MM.1S (cell line): Measurements from ENCODE around the gene WBP4.
"Not testable (repeated sequence)": the region's sequence is repeated elsewhere in the genome, so short reads cannot be mapped to it uniquely, and the experiment has no call there.

ENCODE experiments used
- DNase-seq: peaks from one replicate; pipeline ENCODE4 v3.0.0-alpha.2; 2015
- H2AFZ ChIP-seq: fragments of 300-600 bp; sonication (generic); 2 replicates; pipeline ENCODE4 v1.6.0; 2016; ENCODE audit warnings: antibody characterized with exemption, low read length
- H3F3A ChIP-seq: fragments of 300-600 bp; sonication (generic); 2 replicates; pipeline ENCODE4 v1.6.1; 2016; ENCODE audit warnings: mild to moderate bottlenecking, antibody characterized with exemption, low read length, moderate library complexity, mixed read lengths; ENCODE audit not compliant: insufficient read depth
- H3K27ac ChIP-seq: fragments of 300-600 bp; sonication (generic); 2 replicates; pipeline ENCODE4 v1.5.1; 2016; ENCODE audit warnings: mild to moderate bottlenecking, low read length
- H3K27me3 ChIP-seq: fragments of 300-600 bp; sonication (generic); replicated peaks from 2 replicates; pipeline ENCODE4 v1.6.0; 2016; ENCODE audit warnings: low read length; ENCODE audit not compliant: insufficient read depth
- H3K36me3 ChIP-seq: fragments of 300-600 bp; sonication (generic); replicated peaks from 2 replicates; pipeline ENCODE4 v1.6.1; 2016; ENCODE audit warnings: mild to moderate bottlenecking, low read length, mixed read lengths; ENCODE audit not compliant: insufficient read depth
- H3K4me1 ChIP-seq: fragments of 300-600 bp; sonication (generic); 2 replicates; pipeline ENCODE4 v1.6.1; 2016; ENCODE audit warnings: low read length, mixed read lengths
- H3K4me2 ChIP-seq: fragments of 300-600 bp; sonication (generic); 2 replicates; pipeline ENCODE4 v1.6.0; 2016; ENCODE audit warnings: low read depth, low read length
- H3K4me3 ChIP-seq: fragments of 300-600 bp; sonication (generic); 2 replicates; pipeline ENCODE4 v1.5.1; 2016; ENCODE audit warnings: low read length, mixed read lengths
- H3K79me2 ChIP-seq: fragments of 300-600 bp; sonication (generic); 2 replicates; pipeline ENCODE4 v1.6.1; 2016; ENCODE audit warnings: mixed run types, low read length, mixed read lengths
- H3K9ac ChIP-seq: fragments of 300-600 bp; sonication (generic); 2 replicates; pipeline ENCODE4 v1.6.1; 2016; ENCODE audit warnings: low read length, mixed read lengths
- H3K9me2 ChIP-seq: fragments of 300-600 bp; sonication (generic); replicated peaks from 2 replicates; pipeline ENCODE4 v1.6.1; 2016; ENCODE audit warnings: mild to moderate bottlenecking, low read length, mixed read lengths; ENCODE audit not compliant: insufficient read depth
- H3K9me3 ChIP-seq: fragments of 300-600 bp; sonication (generic); replicated peaks from 2 replicates; pipeline ENCODE4 v1.6.1; 2016; ENCODE audit warnings: mild to moderate bottlenecking, low read length, mixed read lengths; ENCODE audit not compliant: insufficient read depth
- H4K20me1 ChIP-seq: fragments of 300-600 bp; sonication (generic); 2 replicates; pipeline ENCODE4 v1.6.1; 2016; ENCODE audit warnings: mild to moderate bottlenecking, low read length, moderate library complexity, mixed read lengths; ENCODE audit not compliant: insufficient read depth
- EZH2 ChIP-seq: fragments of 300-600 bp; sonication (generic); optimal IDR thresholded peaks from 2 replicates; pipeline ENCODE3; 2017; ENCODE audit warnings: low read depth, mild to moderate bottlenecking, antibody characterized with exemption, low read length, mixed read lengths
- EZH2phosphoT487 ChIP-seq: fragments of 300-600 bp; sonication (generic); IDR thresholded peaks from 2 replicates; pipeline ENCODE4 v1.6.1; 2018; ENCODE audit warnings: antibody characterized with exemption, low read length
- TF ChIP-seq, protein P1 (sequence below): fragments of 300-600 bp; sonication (generic); IDR thresholded peaks from 2 replicates; pipeline ENCODE4 v1.5.1; 2016; ENCODE audit warnings: antibody characterized with exemption, low read length, mixed read lengths

WBP4 gene

GRCh38 chr13:41034881-41035280 is 26.4 kb upstream of the WBP4 start:
- no peaks in the 10 kb centered on the region for H4K20me1 ChIP-seq
- H3K9ac ChIP-seq = no peak overlapping the region
- H3F3A ChIP-seq = no peaks in the 10 kb centered on the region
- H3K27ac ChIP-seq = no peak overlapping the region
- H2AFZ ChIP-seq = no peak overlapping the region
- TF ChIP-seq EZH2phosphoT487 (no peak), EZH2 (no peak)
- TF ChIP-seq, protein P1, sequence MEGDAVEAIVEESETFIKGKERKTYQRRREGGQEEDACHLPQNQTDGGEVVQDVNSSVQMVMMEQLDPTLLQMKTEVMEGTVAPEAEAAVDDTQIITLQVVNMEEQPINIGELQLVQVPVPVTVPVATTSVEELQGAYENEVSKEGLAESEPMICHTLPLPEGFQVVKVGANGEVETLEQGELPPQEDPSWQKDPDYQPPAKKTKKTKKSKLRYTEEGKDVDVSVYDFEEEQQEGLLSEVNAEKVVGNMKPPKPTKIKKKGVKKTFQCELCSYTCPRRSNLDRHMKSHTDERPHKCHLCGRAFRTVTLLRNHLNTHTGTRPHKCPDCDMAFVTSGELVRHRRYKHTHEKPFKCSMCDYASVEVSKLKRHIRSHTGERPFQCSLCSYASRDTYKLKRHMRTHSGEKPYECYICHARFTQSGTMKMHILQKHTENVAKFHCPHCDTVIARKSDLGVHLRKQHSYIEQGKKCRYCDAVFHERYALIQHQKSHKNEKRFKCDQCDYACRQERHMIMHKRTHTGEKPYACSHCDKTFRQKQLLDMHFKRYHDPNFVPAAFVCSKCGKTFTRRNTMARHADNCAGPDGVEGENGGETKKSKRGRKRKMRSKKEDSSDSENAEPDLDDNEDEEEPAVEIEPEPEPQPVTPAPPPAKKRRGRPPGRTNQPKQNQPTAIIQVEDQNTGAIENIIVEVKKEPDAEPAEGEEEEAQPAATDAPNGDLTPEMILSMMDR = no peak
- peaks cover 55% of the 10 kb centered on the region for H3K79me2 ChIP-seq
- no peaks in the 10 kb centered on the region for H3K36me3 ChIP-seq
- DNase-seq = no peak
- H3K9me2 ChIP-seq = no peaks in the 10 kb centered on the region
- no peaks in the 10 kb centered on the region for H3K4me1 ChIP-seq
- no peak overlapping the region for H3K4me3 ChIP-seq
- no peaks in the 10 kb centered on the region for H3K27me3 ChIP-seq
- no peak overlapping the region for H3K4me2 ChIP-seq
- H3K9me3 ChIP-seq = no peaks in the 10 kb centered on the region

DNA sequence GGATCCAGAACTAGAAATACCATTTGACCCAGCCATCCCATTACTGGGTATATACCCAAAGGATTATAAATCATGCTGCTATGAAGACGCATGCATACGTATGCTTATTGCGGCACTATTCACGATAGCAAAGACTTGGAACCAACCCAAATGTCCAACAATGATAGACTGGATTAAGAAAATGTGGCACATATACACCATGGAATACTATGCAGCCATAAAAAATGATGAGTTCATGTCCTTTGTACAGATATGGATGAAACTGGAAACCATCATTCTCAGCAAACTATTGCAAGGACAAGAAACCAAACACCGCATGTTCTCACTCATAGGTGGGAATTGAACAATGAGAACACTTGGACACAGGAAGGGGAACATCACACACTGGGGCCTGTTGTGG is 24.8 kb upstream of the WBP4 start:
- H3F3A ChIP-seq, H3K9ac ChIP-seq, H3K4me2 ChIP-seq, H3K27ac ChIP-seq, H3K27me3 ChIP-seq, H3K36me3 ChIP-seq, H3K9me2 ChIP-seq, H3K4me1 ChIP-seq, H4K20me1 ChIP-seq, DNase-seq, H3K4me3 ChIP-seq, H3K9me3 ChIP-seq, H2AFZ ChIP-seq: not testable (repeated sequence)
- peaks cover 62% of the 10 kb centered on the region for H3K79me2 ChIP-seq

DNA sequence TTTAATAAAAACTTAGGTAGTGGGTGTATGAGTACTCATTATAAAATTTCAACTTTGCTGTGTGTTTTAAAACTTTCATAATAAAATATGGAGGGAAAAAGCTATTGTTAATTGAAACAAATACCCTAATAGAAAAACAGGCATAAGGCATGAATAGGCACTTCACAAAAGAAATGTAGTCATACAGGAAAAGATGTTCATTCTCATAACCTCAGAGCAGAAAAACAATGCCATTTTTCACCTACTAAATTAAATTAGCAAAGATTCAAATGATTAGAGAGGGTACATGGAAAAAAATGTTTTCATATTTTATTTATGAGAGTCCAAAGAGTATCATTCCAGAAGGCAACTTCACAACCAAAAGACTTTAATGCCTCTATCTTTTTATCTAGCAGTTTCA is 21.6 kb upstream of the WBP4 start:
- no peaks in the 10 kb centered on the region for H4K20me1 ChIP-seq
- no peaks in the 10 kb centered on the region for H3K4me1 ChIP-seq
- TF ChIP-seq, protein P1 = no peak
- no peak for TF ChIP-seq EZH2
- TF ChIP-seq EZH2phosphoT487 = no peak
- no peaks in the 10 kb centered on the region for H3K27me3 ChIP-seq
- H3F3A ChIP-seq = no peaks in the 10 kb centered on the region
- no peaks in the 10 kb centered on the region for H3K9me3 ChIP-seq
- H3K9ac ChIP-seq = no peak overlapping the region
- no peaks in the 10 kb centered on the region for H3K9me2 ChIP-seq
- no peak for DNase-seq
- H3K36me3 ChIP-seq = no peaks in the 10 kb centered on the region
- H3K27ac ChIP-seq = no peak overlapping the region
- H3K79me2 ChIP-seq = peaks cover 46% of the 10 kb centered on the region
- H2AFZ ChIP-seq = no peak overlapping the region
- H3K4me3 ChIP-seq = no peak overlapping the region
- H3K4me2 ChIP-seq = no peak overlapping the region

- Histone ChIP-seq H2AFZ (no peak overlapping the region), H3K4me3 (no peak overlapping the region), H4K20me1 (no peaks in the 10 kb centered on the region), H3K27ac (no peak overlapping the region), H3K4me1 (no peaks in the 10 kb centered on the region), H3K9me3 (no peaks in the 10 kb centered on the region), H3K27me3 (no peaks in the 10 kb centered on the region), H3K9me2 (no peaks in the 10 kb centered on the region), H3K79me2 (peaks cover 37% of the 10 kb centered on the region), H3F3A (no peaks in the 10 kb centered on the region), H3K36me3 (no peaks in the 10 kb centered on the region), H3K4me2 (no peak overlapping the region), H3K9ac (no peak overlapping the region)
- no peak for DNase-seq
- no peak for TF ChIP-seq EZH2phosphoT487
- TF ChIP-seq EZH2 = no peak
- TF ChIP-seq, protein P1 = no peak
Measured at GRCh38 chr13:41040584-41041334, 20.6 kb upstream of the WBP4 start.

DNA sequence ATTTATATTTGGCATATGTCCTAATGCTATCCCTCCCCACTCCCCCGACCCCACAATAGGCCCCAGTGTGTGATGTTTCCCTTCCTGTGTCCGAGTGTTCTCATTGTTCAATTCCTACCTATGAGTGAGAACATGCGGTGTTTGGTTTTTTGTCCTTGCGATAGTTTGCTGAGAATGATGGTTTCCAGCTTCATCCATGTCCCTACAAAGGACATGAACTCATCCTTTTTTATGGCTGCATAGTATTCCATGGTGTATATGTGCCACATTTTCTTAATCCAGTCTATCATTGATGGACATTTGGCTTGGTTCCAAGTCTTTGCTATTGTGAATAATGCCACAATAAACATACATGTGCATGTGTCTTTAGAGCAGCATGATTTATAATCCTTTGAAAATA is 18.9 kb upstream of the WBP4 start:
- H3K9ac ChIP-seq, H3F3A ChIP-seq, H3K36me3 ChIP-seq, H3K27me3 ChIP-seq, H2AFZ ChIP-seq, H3K9me2 ChIP-seq, H3K27ac ChIP-seq, H4K20me1 ChIP-seq, H3K4me2 ChIP-seq, H3K4me1 ChIP-seq, H3K9me3 ChIP-seq, DNase-seq, H3K4me3 ChIP-seq: not testable (repeated sequence)
- H3K79me2 ChIP-seq = peaks cover 30% of the 10 kb centered on the region
